Measurements from ENCODE around the gene HPGD.

HPGD gene

DNA sequence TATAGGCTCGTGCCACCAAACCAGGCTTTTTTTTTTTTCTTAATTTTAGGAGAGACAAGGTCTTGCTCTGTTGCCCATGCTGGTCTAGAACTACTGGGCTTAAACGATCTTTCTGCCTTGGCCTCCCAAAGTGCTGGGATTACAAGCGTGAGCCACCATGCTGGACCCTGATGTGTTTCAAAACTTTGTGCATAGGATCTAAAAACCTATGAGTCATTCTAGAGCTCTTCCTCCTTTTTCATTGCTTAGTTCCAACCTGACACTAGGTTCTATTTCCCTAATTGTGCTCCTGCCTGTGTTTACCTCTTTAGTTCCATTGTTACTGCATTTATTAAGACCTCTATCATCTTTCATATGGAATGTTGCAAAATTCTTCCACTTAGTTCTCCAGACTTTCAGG is 57.3 kb downstream of the HPGD start:
- DNase-seq: no peak

DNA sequence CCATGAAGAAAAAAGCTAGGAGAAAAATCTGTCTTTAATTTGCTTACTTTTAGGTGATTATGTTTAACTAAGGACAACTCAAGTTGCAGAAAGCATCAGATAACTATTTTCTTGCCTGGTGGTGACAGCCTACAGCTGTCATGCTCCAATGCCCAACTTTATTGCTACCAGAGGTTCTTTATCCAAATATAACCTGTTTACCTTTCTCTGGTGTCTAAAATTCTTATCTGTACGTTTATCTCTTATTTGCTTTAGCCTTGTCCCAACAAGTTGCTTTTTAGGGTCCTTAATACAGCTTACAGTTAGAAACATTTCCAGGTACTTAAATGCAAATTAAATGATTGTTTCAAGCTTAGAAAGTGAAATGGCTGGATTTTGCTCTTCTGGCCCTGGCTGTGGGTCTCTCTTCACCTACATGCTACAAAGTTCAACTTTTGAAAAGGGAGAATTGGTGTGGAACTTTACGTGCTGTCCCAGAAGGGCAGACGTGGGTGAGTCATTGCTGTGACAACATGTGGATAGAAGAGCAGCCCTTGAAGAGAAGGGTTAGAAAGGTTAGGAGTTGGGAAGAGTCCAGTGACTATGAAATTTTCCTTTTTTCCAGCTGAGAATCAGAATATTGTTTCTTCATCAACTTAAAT is 60.7 kb downstream of the HPGD start:
- no peak for DNase-seq

GRCh38 chr4:174460684-174461083 is 61.6 kb downstream of the HPGD start:
- DNase-seq: no peak

GRCh38 chr4:174457468-174457867 is 64.8 kb downstream of the HPGD start:
- no peak for DNase-seq

GRCh38 chr4:174454815-174455473 is 67.3 kb downstream of the HPGD start:
- no peak for DNase-seq

DNA sequence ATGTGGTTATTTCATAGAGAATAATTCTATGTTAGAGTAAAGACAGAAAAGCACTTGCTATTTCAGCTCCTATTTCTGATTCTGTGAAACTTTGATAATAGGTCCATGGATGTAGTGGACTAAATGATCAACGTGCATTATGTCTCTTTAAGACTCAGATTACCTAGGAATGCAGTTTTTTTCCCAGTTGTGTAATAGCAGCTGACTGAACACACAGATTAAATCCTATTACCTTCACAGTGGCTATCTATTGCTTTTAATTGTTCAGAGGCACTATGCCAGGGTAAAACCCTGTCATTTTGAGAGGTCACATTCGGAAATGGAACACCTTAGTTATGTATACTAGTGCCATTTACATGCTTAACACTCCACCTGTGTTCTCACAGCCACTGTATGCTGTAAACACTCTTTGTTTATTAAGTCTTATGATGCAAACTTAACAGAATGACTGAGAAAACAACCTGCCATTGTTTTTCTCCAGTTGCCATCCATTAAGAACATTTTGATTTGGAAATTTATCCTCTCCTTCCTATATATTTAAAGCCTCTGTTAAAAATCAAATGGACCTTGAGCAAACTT is 70.5 kb downstream of the HPGD start:
- no peak for DNase-seq

DNA sequence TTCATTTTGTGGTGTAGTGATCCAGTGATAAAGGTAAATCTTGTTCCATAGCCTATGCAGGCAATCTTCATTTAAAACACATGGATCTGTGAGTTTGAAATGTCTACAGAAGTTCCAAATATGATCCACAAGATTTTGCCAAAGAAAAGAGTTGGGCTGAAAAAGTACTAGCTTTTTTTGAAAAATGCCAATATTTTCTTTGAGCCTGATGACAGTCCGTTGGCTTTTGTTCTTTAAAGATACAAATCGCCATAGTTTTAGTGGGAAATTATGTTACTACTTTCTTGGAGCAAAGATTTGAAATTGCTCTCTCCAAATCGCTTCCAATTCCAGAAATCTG is 71.5 kb downstream of the HPGD start:
- DNase-seq: no peak

DNA sequence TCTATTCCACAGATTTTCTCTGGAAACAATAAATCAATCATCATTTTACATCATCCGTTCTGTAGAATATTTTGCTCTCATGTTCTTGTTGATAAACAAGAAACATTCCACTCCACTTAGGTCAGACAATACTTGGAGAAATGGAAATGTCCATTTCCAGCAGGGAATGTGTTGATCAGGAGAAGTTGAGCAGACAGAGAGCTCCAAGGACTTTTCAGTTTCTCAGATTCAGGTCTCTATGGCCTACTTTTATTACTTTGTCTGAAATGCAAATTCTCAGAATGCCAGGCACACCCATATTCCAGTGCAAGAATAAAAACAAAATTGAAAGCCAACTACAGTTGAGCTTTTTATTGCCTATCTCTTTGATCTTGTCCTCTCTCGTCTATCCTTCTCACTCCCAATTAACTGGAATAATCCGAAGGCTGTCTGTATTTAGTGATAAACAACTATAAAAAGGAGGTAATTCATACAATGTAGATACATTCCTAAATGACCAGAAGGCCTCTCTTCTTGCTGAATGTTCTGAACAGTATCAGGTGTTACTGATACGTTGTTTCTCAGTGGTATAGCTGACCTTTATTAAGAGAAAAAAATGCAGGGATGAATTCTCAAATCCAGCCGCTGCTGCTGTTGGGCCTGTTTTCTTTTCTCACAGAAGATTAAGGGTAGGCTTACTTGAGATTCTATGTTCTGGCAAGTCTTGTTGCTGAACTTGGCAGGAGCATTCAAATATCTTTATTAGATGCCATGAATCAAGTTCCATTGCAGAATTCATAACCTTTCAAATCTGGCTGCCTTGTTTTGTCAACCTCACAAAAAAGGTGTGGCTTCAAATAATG is 72.1 kb downstream of the HPGD start:
- DNase-seq: no peak

DNA sequence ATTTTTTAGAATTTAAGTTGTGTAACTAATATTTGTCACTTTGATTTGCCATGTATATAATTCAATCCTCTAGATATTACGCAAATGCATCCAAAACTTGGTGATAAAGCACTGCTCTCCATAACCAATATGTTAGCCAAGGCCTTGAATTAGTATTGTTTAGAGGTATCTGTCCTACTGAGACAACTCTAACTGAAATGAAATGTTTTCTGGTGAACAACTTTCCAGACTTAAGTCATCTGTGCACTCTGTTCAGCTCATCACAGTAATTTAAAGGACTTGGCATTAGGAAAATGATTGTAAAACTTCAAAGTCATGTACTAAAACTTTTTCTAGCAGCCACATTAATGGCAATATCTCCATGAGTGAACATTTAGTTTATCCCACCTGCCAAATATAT is 73.1 kb downstream of the HPGD start:
- DNase-seq: no peak

DNA sequence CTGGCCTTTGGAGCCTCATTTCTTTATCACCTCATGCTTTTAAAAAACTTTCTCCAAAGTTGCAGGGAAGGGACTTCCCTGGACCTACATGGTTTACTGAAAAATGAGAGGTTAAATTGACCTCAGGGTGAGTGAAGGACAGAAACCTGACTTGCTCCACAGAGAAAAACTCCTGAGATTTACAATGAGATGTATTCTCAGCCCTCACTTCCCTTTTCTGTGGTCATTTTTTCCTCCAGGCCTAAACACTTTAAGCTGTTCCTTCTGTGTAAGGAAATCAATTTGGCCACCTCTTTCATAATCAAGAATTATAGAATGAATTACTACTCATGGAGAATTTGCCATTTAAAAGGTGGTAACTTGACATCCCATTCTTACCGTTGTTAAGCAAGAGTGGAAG is 77.9 kb downstream of the HPGD start:
- no peak for DNase-seq

Data from NCI-H446 treated with DMSO at 0.1 percent for 48 hours (cell line).